Measurements from ENCODE around the gene CAT. TPM values are rescaled to one million over a fixed set of nuclear protein-coding genes. Genes with fewer than 3 reads are reported as not detected.
A peak's percentile ranks its signal among the peaks of the same experiment; 100 is the strongest.
"Not testable (repeated sequence)": the region's sequence is repeated elsewhere in the genome, so short reads cannot be mapped to it uniquely, and the experiment has no call there.

Gene CAT
- total RNA-seq, 1 donor from 2014 or later = 44.3 TPM

DNA sequence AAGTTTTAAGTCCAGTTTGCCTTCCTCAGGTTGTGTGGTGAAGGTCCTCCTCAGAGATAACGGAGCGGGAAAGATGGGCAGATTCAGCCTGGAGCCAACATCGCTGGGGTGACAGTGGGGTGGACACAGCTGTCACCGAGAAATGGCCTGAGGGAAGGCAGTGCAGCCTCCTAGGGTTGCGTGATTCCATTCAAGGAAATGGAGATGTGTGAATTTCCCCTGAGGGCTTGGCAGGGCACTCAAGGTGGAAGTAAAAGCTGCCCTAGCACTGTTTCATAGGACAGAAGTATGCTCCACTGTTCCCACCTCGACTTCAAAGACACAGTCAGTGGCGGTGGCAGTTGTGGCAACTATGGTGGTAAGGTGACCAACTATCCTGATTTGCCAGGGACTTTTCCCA is 15.4 kb upstream of the CAT start:
- TF ChIP-seq, protein P1, sequence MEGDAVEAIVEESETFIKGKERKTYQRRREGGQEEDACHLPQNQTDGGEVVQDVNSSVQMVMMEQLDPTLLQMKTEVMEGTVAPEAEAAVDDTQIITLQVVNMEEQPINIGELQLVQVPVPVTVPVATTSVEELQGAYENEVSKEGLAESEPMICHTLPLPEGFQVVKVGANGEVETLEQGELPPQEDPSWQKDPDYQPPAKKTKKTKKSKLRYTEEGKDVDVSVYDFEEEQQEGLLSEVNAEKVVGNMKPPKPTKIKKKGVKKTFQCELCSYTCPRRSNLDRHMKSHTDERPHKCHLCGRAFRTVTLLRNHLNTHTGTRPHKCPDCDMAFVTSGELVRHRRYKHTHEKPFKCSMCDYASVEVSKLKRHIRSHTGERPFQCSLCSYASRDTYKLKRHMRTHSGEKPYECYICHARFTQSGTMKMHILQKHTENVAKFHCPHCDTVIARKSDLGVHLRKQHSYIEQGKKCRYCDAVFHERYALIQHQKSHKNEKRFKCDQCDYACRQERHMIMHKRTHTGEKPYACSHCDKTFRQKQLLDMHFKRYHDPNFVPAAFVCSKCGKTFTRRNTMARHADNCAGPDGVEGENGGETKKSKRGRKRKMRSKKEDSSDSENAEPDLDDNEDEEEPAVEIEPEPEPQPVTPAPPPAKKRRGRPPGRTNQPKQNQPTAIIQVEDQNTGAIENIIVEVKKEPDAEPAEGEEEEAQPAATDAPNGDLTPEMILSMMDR (conservative IDR thresholded peaks at IDR 0.05; ENCODE audit: low read depth, low read length) = no peak
- no peak for DNase-seq (ENCODE audit: low read depth)
- no peak overlapping the region for H3K4me3 ChIP-seq (ENCODE audit: low read depth, low read length)

DNA sequence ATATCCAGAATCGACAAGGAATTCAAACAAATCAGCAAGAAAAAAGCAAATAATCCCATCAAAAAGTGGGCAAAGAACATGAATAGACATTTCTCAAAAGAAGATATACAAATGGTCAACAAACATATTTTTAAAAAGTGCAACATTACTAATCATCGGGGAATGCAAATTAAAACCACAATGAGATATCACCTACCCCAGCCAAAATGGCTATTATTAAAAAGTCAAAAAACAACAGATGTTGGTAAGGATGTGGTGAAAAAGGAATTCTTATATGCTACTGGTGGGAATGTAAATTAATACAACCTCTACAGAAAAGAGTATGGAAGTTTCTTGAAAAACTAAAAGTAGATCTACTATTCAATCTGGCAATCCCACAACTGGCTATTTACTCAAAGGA is 13.9 kb upstream of the CAT start:
- H3K4me3 ChIP-seq (ENCODE audit: low read depth, low read length); DNase-seq (ENCODE audit: low read depth): not testable (repeated sequence)

DNA sequence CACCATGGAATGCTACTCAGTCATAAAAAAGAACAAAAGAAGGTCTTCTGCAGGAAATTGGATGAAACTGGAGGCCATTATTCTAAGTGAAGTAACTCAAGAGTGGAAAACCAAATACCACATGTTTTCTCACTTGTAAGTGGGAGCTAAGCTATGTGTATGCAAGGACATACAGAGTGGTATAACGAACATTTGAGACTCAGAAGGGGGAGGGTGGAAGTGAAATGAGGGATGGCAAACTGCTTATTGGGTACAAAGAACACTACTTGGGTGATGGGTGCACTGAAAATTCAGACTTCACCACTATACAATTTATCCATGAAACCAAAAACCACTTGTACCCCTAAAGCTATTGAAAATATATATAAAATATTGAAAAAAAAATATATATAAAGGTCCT is 13.4 kb upstream of the CAT start:
- TF ChIP-seq, protein P1 (conservative IDR thresholded peaks at IDR 0.05; ENCODE audit: low read depth, low read length) = no peak
- no peak overlapping the region for H3K4me3 ChIP-seq (ENCODE audit: low read depth, low read length)
- DNase-seq (ENCODE audit: low read depth) = no peak

- TF ChIP-seq, protein P1 (conservative IDR thresholded peaks at IDR 0.05; ENCODE audit: low read depth, low read length) = no peak
- H3K4me3 ChIP-seq (ENCODE audit: low read depth, low read length) = no peak overlapping the region
- DNase-seq (ENCODE audit: low read depth) = no peak
These were observed 12.9 kb upstream of the CAT start for GRCh38 chr11:34425867-34426266.

DNA sequence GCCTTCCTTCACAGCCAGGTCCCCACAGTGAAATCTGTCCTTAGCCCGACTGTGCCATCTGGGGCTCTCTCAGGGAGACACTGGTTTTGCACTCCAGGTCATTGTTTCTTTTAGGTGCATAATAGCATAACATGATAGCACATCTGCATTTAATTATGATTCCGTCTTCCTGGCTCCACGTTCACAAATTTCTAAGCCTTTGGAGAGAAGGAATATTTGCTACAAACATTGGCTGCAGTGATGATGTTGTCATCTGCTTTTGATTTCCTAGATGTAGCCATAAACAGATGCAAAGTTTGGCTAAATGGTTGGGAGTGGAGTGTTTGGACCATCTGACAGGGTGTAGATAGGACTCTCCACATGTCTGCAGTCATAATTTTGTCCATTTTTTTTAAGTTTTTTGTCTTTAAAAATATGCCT is 12.0 kb upstream of the CAT start:
- H3K4me3 ChIP-seq (ENCODE audit: low read depth, low read length) = no peak overlapping the region
- no peak for DNase-seq (ENCODE audit: low read depth)
- TF ChIP-seq, protein P1 (conservative IDR thresholded peaks at IDR 0.05; ENCODE audit: low read depth, low read length) = no peak

DNA sequence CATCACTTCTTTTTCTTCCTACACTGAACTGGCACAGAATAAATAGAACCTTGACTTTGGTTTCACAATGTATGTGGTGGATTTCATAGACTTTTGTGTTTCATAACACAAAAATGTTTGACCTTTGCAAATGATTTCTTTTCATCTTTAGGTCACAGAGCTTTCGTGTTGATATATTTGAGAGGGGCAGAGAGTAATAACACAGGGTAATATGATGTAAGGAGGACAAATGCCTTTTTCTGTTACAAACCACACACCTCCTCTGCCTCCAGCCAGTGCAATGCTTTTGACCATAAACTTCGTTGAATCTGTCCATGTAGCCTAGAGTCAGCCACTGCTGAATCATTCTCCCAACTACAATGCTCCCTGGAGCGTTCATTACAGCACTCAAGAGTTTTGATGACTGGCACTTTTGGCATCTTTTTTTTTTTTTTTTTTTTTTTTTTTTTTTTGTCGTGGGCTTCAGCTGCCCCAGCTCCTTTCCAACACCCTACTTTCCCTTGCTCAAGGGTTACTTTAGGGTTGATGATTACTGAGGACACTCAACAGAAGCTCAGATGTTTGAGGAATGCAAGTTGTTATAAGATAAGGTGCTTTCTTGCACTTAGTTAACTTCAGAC is 11.4 kb upstream of the CAT start:
- peak; percentile 88 for DNase-seq (ENCODE audit: low read depth)
- TF ChIP-seq, protein P1 (conservative IDR thresholded peaks at IDR 0.05; ENCODE audit: low read depth, low read length) = no peak
- H3K4me3 ChIP-seq (ENCODE audit: low read depth, low read length) = no peak overlapping the region

DNA sequence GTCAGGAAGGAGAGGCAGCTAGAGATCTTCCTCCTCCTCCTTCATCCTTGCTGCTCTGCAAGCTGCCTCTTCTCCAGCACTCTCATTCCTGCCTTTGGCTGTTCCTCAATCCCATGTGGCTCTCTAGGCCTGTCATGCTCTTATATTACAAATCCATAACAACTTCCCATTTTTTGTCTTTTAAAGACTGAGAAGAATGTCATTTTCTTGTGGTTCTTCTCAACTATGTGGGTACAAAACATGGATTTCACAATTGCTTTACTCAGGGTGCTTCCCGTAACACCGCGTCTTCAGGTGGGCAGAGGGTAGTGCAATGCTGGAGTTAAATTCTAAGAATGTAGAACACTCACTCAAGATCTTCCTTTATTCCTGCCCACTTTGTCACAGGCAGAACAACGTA is 6.8 kb upstream of the CAT start:
- TF ChIP-seq, protein P1 (conservative IDR thresholded peaks at IDR 0.05; ENCODE audit: low read depth, low read length) = no peak
- no peak overlapping the region for H3K4me3 ChIP-seq (ENCODE audit: low read depth, low read length)
- no peak for DNase-seq (ENCODE audit: low read depth)

All from epithelial cell of proximal tubule (primary cell).